Neuronal stem cell (in vitro differentiated cells): ENCODE data around the gene FOLR1.

Experiments used
- DNase-seq: peaks from one replicate; pipeline ENCODE4 v3.0.0-alpha.2; 2013; ENCODE audit warnings: low spot score
- H2AFZ ChIP-seq: one replicate; pipeline ENCODE4 v1.6.1; 2013; ENCODE audit warnings: mild to moderate bottlenecking, low read length, inconsistent platforms
- H2AK5ac ChIP-seq: 2 replicates; pipeline ENCODE4 v1.6.1; 2013; ENCODE audit warnings: low read depth, mild to moderate bottlenecking, inconsistent platforms, low read length, moderate library complexity, mixed read lengths
- H2BK120ac ChIP-seq: 2 replicates; pipeline ENCODE4 v1.6.1; 2013; ENCODE audit warnings: low read depth, mild to moderate bottlenecking, inconsistent platforms, low read length, moderate library complexity, mixed read lengths
- H2BK12ac ChIP-seq: one replicate; pipeline ENCODE4 v1.6.1; 2013; ENCODE audit warnings: low read length, inconsistent platforms
- H2BK15ac ChIP-seq: 2 replicates; pipeline ENCODE4 v1.6.1; 2013; ENCODE audit warnings: mild to moderate bottlenecking, low read length, inconsistent platforms, mixed read lengths
- H2BK5ac ChIP-seq: one replicate; pipeline ENCODE4 v1.6.1; 2013; ENCODE audit warnings: inconsistent platforms, mild to moderate bottlenecking, low read length, moderate library complexity
- H3K14ac ChIP-seq: one replicate; pipeline ENCODE4 v1.6.1; 2013; ENCODE audit warnings: low read length, inconsistent platforms
- H3K18ac ChIP-seq: 2 replicates; pipeline ENCODE4 v1.6.1; 2013; ENCODE audit warnings: low read length, inconsistent platforms
- H3K23ac ChIP-seq: 2 replicates; pipeline ENCODE4 v1.6.1; 2013; ENCODE audit warnings: low read depth, mild to moderate bottlenecking, mixed read lengths, low read length, inconsistent platforms; ENCODE audit not compliant: poor library complexity
- H3K27ac ChIP-seq: replicated peaks from 3 replicates; pipeline ENCODE4 v1.5.1; 2013; ENCODE audit warnings: low read length, inconsistent platforms
- H3K27me3 ChIP-seq, 3 experiments: 2 replicates each; pipeline ENCODE4 v1.6.1; 2013; ENCODE audit warnings: low read length in 3 of 3, mild to moderate bottlenecking in 2 of 3, inconsistent platforms in 1 of 3, low read depth in 1 of 3, mixed read lengths in 1 of 3, moderate library complexity in 1 of 3; ENCODE audit not compliant: control insufficient read depth in 3 of 3, insufficient read depth in 3 of 3
- H3K36me3 ChIP-seq, 2 donors: replicated peaks in 1 of 2; 2 replicates each; pipeline ENCODE4 v1.6.1; 2013; ENCODE audit warnings: low read length in 2 of 2; ENCODE audit not compliant: control insufficient read depth in 2 of 2, insufficient read depth in 2 of 2
- H3K4ac ChIP-seq: 2 replicates; pipeline ENCODE4 v1.6.1; 2013; ENCODE audit warnings: inconsistent platforms, mild to moderate bottlenecking, low read length, moderate library complexity
- H3K4me1 ChIP-seq, 2 donors: 1 replicate in 1 of 2; 2 replicates in 1 of 2; pipeline ENCODE4 v1.6.1; 2013; ENCODE audit warnings: low read length in 2 of 2, low read depth in 1 of 2; ENCODE audit not compliant: control insufficient read depth in 2 of 2, insufficient read depth in 1 of 2
- H3K4me2 ChIP-seq: one replicate; pipeline ENCODE4 v1.6.1; 2013; ENCODE audit warnings: mild to moderate bottlenecking, low read length, inconsistent platforms; ENCODE audit not compliant: insufficient read depth, poor library complexity, severe bottlenecking
- H3K4me3 ChIP-seq, 2 donors: 2 replicates each; pipeline ENCODE4 v1.5.1; 2013; ENCODE audit warnings: low read length in 2 of 2, mild to moderate bottlenecking in 2 of 2, inconsistent platforms in 1 of 2, moderate library complexity in 1 of 2
- H3K79me1 ChIP-seq: one replicate; pipeline ENCODE4 v1.6.1; 2013; ENCODE audit warnings: low read depth, mild to moderate bottlenecking, inconsistent platforms, low read length, moderate library complexity
- H3K9ac ChIP-seq: one replicate; pipeline ENCODE4 v1.6.1; 2013; ENCODE audit warnings: mild to moderate bottlenecking, low read depth, low read length, inconsistent platforms; ENCODE audit not compliant: poor library complexity
- H3K9me3 ChIP-seq, 2 donors: replicated peaks in 1 of 2; 2 replicates each; pipeline versions ENCODE3 to v1.6.1; 2013; ENCODE audit warnings: low read length in 2 of 2, mild to moderate bottlenecking in 2 of 2, inconsistent platforms in 1 of 2, low read depth in 1 of 2, mixed read lengths in 1 of 2, moderate library complexity in 1 of 2; ENCODE audit not compliant: control insufficient read depth in 2 of 2, insufficient read depth in 1 of 2
- H4K8ac ChIP-seq: one replicate; pipeline ENCODE4 v1.6.1; 2013; ENCODE audit warnings: low read depth, mild to moderate bottlenecking, inconsistent platforms, low read length, moderate library complexity
- H4K91ac ChIP-seq: one replicate; pipeline ENCODE4 v1.6.1; 2013; ENCODE audit warnings: low read length, low read depth, mild to moderate bottlenecking, inconsistent platforms; ENCODE audit not compliant: poor library complexity
- WGBS, 2 donors: extraction: QIAGEN DNeasy Blood & Tissue Kit; methylation state at CpG; one replicate each; pipeline ENCODE4 v1.1.7; 2013; ENCODE audit warnings: missing lambda C conversion rate in 2 of 2, mixed read lengths in 1 of 2; ENCODE audit not compliant: insufficient read length in 2 of 2, insufficient replicate concordance in 1 of 2; ENCODE audit errors: extremely low coverage in 2 of 2; 5-methylcytosine and 5-hydroxymethylcytosine counted together

Gene FOLR1

DNA sequence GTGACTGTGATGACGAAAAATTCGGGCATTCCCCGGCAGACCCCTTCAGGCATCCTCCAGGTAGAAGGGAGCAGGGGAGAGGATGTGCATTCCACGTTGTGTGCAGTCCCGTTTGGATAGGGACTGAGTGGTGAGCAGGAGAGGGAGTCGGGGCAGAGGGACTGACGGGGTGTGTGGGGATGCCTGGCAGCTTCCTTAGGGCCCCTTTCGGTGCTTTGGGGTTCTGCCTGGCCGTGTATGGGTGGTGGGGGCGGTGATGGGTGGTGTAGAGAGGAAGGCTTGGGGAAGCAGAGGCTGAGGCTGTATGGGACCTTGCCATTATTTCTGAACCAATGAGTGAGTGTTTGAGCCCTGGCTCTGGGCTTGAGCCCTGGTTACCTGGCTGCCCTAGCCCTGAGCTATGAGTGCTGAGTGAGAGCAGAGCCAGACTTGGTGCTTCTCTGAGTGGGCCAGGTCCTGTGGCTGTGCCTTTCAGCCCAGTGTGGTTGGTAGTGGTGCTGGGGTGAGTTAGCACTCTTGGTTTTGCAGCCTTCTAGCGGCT, 33.5 kb downstream of the FOLR1 start:
- Histone ChIP-seq H3K4ac (no peak overlapping the region), H2BK5ac (no peak overlapping the region), H4K91ac (no peak overlapping the region), H2BK15ac (no peak overlapping the region), H3K79me1 (peaks cover 15% of the 10 kb centered on the region), H3K9me3 (no peaks in the 10 kb centered on the region), H3K27me3 (no peaks in the 10 kb centered on the region), H3K36me3 (peaks cover 26 to 43% of the 10 kb centered on the region in 2 donors), H2BK120ac (peak overlapping the region; percentile 78), H2AFZ (peak overlapping the region; percentile 91), H3K14ac (no peak overlapping the region), H3K4me2 (peak overlapping the region; percentile 84), H3K4me3 (peak overlapping the region; percentile 58 to 92), H3K23ac (peak overlapping the region; percentile 94), H2BK12ac (no peak overlapping the region), H3K4me1 (peaks cover 5 to 16% of the 10 kb centered on the region in 2 donors), H2AK5ac (peak overlapping the region; percentile 94), H3K18ac (peak overlapping the region; percentile 98), H3K9ac (peak overlapping the region; percentile 88), H4K8ac (no peak overlapping the region), H3K27ac (no peak overlapping the region)
- no CpG with 5 or more reads among the region's 11 CpGs for WGBS, 2 donors
- DNase-seq: no peak

DNA sequence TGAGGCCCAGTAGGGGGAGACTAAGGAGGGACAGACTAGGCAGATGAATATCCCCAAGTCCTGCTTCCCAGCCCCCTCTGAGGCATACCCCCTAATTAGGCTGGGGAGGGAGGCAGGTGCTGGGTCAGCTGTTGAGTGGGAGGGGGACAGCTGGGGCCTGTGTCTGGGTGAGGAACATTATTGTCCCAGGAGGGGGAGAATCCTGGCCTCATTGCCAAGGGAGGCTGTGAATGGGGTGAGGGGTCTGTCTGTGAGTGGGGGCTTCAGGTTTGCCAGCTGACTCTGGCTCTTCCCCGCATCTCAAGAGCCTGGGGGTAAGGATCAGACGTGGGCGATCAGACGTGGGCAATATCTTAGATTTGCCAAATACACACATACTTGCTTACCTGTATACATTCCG, 34.8 kb downstream of the FOLR1 start:
- no CpG with 5 or more reads among the region's 5 CpGs for WGBS, 2 donors
- Histone ChIP-seq H4K91ac (no peak overlapping the region), H2BK15ac (no peak overlapping the region), H2AFZ (no peak overlapping the region), H2BK5ac (no peak overlapping the region), H2BK12ac (no peak overlapping the region), H4K8ac (no peak overlapping the region), H3K4me1 (peaks cover 5 to 16% of the 10 kb centered on the region in 2 donors), H3K4me2 (no peak overlapping the region), H2BK120ac (no peak overlapping the region), H3K14ac (no peak overlapping the region), H3K23ac (peak overlapping the region; percentile 27), H3K27me3 (no peaks in the 10 kb centered on the region), H3K27ac (no peak overlapping the region), H3K4me3 (no peak overlapping the region), H3K36me3 (peaks cover 36 to 55% of the 10 kb centered on the region in 2 donors), H3K9me3 (no peaks in the 10 kb centered on the region), H3K18ac (no peak overlapping the region), H3K79me1 (peaks cover 15% of the 10 kb centered on the region), H3K4ac (no peak overlapping the region), H2AK5ac (no peak overlapping the region), H3K9ac (peak overlapping the region; percentile 35)
- no peak for DNase-seq

DNA sequence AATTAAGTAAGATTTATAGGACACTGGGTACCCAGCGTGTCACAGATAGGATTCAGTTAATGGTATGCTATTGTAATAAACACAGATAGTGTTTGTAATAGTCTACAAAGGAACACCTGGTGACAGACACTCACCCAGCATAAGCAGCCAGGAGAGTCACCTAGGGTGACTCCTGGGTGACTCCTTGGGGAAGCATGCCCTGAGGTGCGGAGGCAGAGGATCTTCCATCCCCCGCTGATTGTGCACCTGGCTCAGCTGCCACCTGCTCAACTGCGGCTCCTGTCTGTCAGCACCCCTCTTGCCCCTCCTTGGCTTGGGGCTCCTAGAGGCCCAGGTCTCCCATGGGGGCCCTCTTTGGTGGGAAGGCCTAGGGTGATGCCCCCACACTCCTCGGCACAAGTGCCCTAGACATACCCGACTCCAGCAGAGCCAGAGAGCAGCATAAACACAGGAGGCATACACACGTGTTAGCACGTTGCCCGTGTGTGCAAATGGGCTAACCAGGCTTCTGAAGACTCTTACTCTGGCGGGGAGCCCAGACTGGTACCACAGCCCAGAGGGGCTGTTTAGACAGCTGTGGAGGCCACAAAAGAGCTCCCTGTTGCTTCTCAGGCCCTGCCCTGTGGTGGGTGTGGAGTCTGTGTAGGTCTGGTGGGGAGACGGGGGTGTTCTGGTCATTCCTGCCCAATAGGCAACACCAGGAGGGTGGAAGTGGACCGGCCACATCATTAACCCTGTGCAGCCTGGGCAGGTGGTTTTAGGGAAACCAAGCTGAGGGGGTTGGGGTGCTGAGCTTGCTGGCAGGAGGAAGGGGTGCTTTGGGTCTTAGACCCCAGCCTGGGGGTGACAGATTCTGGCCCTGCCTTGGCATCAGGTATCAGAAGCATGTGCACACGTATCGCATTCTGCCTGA, 35.6 kb downstream of the FOLR1 start:
- H3K23ac ChIP-seq: peak overlapping the region; percentile 67
- no peak overlapping the region for H3K18ac ChIP-seq
- peak overlapping the region; percentile 94 for H4K8ac ChIP-seq
- H3K9me3 ChIP-seq: no peaks in the 10 kb centered on the region
- peaks cover 3 to 14% of the 10 kb centered on the region in 2 donors for H3K4me1 ChIP-seq
- no peak overlapping the region for H3K4ac ChIP-seq
- peaks cover 15% of the 10 kb centered on the region for H3K79me1 ChIP-seq
- H2BK120ac ChIP-seq: no peak overlapping the region
- no CpG with 5 or more reads among the region's 14 CpGs for WGBS, 2 donors
- H2BK12ac ChIP-seq: no peak overlapping the region
- no peak overlapping the region for H4K91ac ChIP-seq
- H3K27me3 ChIP-seq: no peaks in the 10 kb centered on the region
- H2BK15ac ChIP-seq: no peak overlapping the region
- no peak overlapping the region for H3K14ac ChIP-seq
- peak overlapping the region; percentile 37 for H3K9ac ChIP-seq
- no peak overlapping the region for H3K4me3 ChIP-seq
- no peak overlapping the region for H2BK5ac ChIP-seq
- H2AFZ ChIP-seq: no peak overlapping the region
- H3K36me3 ChIP-seq: peaks cover 42 to 64% of the 10 kb centered on the region in 2 donors
- H2AK5ac ChIP-seq: no peak overlapping the region
- H3K4me2 ChIP-seq: no peak overlapping the region
- DNase-seq: no peak
- H3K27ac ChIP-seq: no peak overlapping the region

DNA sequence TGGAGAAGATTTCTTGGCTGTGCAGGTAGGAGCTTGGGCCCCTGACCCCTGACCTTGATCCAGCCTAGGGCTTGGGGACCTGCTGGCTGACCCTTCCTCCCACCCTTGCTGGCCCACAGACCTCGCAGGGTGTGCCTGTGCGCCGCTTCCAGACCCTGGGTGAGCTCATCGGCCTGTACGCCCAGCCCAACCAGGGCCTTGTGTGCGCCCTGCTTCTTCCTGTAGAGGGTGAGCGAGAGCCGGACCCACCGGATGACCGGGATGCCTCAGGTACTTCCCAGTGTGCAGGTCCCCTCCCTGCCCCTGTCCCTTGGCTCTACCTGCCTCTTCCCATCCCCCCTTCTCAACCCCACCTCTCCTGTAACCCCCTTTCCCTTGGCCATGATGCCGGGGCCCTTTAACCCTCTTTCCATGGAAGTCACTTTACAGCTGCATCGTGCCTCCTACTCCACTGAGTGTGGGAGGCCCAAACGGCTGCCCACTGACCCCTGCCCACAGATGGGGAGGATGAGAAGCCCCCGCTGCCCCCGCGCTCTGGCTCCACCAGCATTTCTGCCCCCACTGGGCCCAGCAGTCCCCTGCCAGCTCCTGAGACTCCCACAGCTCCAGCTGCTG, 36.4 kb downstream of the FOLR1 start:
- Histone ChIP-seq H3K18ac (no peak overlapping the region), H3K9me3 (no peaks in the 10 kb centered on the region), H3K23ac (peak overlapping the region; percentile 67), H3K4ac (no peak overlapping the region), H3K4me1 (peaks cover 3 to 12% of the 10 kb centered on the region in 2 donors), H2BK5ac (no peak overlapping the region), H3K36me3 (peaks cover 49 to 72% of the 10 kb centered on the region in 2 donors), H3K14ac (no peak overlapping the region), H2BK15ac (no peak overlapping the region), H4K8ac (peak overlapping the region; percentile 94), H3K4me3 (no peak overlapping the region), H3K4me2 (no peak overlapping the region), H3K9ac (peak overlapping the region; percentile 37), H4K91ac (no peak overlapping the region), H2AFZ (no peak overlapping the region), H3K79me1 (peaks cover 15% of the 10 kb centered on the region), H2BK120ac (no peak overlapping the region), H3K27me3 (no peaks in the 10 kb centered on the region), H3K27ac (no peak overlapping the region), H2AK5ac (no peak overlapping the region), H2BK12ac (no peak overlapping the region)
- no peak for DNase-seq
- WGBS, 2 donors: no CpG with 5 or more reads among the region's 16 CpGs
